Stimulated activated CD4-positive, alpha-beta T cell treated with anti-CD3 and anti-CD28 coated beads, Interleukin-4, amount 100 ng/mL, for 1 hour (primary cell): ENCODE data around the gene MRPL45.
"Not testable (repeated sequence)": the region's sequence is repeated elsewhere in the genome, so short reads cannot be mapped to it uniquely, and the experiment has no call there.

ENCODE experiments used
- DNase-seq: peaks from one replicate; pipeline ENCODE4 v3.0.0-alpha.2; 2020

Gene MRPL45

GRCh38 chr17:38296834-38297517, at the start of gene MRPL45:
MRPL45 (plus strand) TSS chr17:38297168; CDS start chr17:38297184, 16 bp downstream.
- DNase-seq, result peak; percentile 96

DNA sequence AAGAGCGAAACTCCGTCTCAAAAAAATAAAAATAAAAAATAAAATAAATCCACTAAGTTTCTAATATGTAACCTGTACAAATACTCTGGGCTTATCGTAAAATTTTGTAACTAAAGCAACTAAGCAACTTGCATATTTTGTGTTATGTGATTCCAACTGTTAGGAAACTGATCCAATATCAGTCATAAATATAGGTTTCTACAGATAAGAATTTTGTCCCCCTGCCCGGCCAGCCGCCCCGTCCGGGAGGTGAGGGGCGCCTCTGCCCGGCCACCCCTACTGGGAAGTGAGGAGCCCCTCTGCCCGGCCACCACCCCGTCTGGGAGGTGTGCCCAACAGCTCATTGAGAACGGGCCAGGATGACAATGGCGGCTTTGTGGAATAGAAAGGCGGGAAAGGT, 43.8 kb upstream of the MRPL45 start:
- DNase-seq, result not testable (repeated sequence)

GRCh38 chr17:38254357-38254756, 42.6 kb upstream of the MRPL45 start:
- DNase-seq, result not testable (repeated sequence)

DNA sequence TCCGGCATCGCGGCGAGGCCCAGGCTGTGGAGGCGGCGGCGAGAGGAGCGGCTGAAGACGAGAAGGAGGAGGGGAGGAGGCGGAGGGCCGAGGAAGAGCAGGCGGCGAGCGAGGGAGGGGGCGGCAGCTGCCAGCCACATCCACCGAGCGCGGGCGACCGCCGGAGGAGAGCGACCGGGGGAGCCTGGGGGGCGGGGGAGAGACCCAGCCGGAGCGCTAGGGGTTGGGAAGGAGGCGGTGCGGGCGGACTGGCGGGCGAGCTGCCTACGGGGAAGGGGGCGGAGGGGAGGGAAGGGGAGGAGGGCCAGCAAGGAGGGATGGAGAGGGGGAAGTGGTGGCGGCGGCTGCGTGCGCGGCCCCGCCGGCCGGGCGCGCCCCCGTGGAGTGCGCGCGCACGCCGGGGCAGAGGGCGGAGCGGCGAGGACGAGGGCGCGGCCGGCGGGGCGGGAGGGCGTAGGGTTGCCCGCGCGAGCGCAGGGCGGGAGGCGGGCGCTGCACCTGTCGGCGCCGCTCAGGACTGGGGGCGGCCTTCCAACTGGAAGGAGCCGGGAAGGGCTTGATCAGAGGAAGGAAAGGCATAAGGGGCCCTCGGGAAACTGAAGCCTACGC, 39.9 kb upstream of the MRPL45 start:
- peak; percentile 76 for DNase-seq

DNA sequence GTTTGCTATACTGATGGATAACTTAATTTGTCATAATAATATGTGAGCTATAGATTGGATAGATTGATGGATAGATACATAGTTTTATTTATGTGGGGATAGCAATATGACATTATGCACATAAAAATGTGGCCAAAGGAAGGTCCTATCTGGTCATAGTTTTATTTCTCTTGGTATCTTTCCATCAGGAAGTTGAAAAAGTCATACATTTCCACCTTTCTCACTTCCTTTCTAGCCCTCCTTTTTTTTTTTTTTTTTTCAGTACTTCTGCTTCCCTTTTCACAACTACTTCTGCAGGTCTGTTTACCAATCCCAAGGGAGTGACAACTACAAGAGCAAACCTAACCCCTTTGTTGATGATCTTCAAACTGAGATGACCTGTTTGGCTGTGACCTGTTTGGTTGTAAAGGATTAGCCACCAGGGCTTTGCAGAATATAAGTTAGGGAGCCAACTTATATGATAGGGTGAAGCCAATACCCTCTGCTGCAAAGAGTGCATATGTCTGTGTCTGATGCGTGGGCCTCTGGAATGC, 30.9 kb upstream of the MRPL45 start:
- DNase-seq, result not testable (repeated sequence)

DNA sequence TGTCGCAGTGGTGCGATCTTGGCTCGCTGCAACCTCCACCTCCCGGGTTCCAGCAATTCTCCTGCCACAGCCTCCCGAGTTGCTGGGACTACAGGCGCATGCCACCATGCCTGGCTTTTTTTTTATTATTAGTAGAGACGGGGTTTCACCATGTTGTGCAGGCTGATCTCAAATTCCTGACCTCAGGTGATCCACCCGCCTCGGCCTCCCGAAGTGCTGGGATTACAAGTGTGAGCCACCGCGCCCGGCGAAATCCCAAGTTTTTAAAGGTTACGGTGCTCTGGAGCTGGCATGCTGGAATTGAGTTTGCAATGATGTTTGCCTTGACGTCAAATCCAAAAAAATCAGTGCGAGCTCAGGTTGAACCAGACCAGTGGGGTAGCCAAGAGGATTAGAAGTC, 30.4 kb upstream of the MRPL45 start:
- DNase-seq, result not testable (repeated sequence)

GRCh38 chr17:38268138-38268537, 28.8 kb upstream of the MRPL45 start:
- not testable (repeated sequence) for DNase-seq

GRCh38 chr17:38269045-38269444, 27.9 kb upstream of the MRPL45 start:
- DNase-seq, result not testable (repeated sequence)

- not testable (repeated sequence) for DNase-seq
These were observed 27.4 kb upstream of the MRPL45 start for GRCh38 chr17:38269552-38269951.

- DNase-seq, result not testable (repeated sequence)
These were observed 11.0 kb upstream of the MRPL45 start for GRCh38 chr17:38285994-38286393.

DNA sequence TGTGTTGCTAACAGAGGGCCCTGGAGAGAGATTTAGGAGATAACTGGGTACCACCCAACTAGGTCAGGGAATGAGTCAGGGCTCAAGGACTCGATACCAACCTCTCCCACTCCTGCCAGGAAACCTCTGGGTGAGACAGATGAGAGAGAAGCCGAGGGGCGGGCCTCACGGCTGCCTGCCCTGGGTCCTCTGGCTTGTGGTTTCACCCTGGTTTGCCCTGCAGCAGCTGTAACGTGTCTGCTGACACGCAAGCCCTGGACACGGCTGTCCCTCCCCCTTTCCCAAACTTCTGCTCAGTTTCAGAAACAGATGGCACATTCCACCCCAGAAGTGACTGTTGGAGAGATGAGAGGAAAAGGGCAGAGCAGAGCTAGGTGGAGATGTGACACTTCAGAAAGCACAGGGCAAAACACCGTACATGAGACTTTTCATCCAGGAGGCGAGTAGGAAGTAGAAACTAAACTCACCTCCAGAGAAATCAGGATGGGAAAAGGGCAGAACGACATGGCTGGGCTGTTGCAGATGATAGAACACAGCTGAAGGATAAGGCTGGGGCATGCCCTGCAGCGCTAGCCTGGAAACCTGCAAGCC, 10.4 kb upstream of the MRPL45 start:
- DNase-seq, result not testable (repeated sequence)

DNA sequence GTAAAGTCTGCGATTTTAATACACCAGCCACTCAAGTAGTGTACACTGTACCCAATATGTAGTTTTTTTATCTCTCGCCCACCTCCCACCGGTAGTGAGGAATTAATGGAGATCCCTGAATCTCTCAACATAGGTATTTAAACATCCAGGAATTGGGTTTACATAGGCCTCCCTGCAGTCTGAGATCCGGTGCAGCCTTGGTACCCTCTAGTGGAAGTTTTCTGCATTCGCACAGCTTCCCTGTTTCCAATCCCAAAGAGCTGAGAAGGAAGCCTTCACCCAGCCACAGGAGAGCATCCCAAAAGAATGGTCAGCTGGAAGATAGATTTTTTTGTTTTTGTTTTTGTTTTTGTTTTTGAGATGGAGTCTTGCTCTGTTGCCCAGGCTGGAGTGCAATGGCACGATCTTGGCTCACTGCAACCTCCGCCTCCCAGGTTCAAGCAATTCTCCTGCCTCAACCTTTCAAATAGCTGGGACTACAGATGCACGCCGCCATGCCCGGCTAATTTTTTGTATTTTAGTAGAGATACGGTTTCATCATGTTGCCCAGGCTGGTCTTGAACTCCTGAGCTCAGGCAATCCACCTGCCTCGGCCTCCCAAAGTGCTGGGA, 8.6 kb upstream of the MRPL45 start:
- not testable (repeated sequence) for DNase-seq

- not testable (repeated sequence) for DNase-seq
These were observed 7.2 kb upstream of the MRPL45 start for GRCh38 chr17:38289760-38290159.

- DNase-seq, result not testable (repeated sequence)
These were observed 1.2 kb upstream of the MRPL45 start for GRCh38 chr17:38295602-38296365.

- DNase-seq, result no peak
These were observed 18.5 kb downstream of the MRPL45 start for GRCh38 chr17:38315497-38315896.

DNA sequence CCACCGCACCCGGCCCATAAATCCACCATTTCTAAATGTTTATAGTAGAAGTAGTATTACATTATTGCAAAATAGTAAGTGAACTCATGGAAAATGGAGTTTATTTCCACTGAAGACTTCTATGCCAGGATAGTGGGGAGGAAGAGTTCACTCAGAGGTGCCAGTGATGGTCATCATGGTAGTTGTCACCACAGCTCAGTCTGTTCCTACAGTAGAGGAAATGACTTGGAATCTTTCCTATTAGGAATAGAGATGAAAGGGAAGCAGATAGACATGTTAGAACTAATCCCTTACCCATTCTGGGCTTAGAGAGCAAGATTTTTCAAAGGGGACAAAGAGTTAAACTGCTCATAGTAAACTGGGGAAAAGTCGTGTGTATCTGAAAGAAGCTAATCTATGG, 20.1 kb downstream of the MRPL45 start:
- no peak for DNase-seq

DNA sequence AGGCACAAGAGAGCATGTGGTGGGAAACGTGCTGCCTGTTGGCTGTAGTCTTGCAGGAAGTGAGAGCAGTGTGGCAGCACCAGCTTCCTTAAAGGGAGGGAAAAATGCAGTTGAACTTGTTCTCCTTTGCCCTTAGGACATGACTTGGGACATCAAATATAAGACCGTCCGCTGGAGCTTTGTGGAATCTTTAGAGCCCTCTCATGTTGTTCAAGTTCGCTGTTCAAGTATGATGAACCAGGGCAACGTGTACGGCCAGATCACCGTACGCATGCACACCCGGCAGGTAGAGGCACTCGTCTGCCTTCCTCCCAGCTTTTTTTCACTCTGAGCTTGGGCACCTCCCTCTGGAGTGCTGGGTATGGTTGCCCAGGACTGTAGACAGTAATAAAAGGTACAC, 23.5 kb downstream of the MRPL45 start:
- DNase-seq, result no peak

- peak; percentile 74 for DNase-seq
These were observed 25.3 kb downstream of the MRPL45 start for GRCh38 chr17:38322156-38322779.

DNA sequence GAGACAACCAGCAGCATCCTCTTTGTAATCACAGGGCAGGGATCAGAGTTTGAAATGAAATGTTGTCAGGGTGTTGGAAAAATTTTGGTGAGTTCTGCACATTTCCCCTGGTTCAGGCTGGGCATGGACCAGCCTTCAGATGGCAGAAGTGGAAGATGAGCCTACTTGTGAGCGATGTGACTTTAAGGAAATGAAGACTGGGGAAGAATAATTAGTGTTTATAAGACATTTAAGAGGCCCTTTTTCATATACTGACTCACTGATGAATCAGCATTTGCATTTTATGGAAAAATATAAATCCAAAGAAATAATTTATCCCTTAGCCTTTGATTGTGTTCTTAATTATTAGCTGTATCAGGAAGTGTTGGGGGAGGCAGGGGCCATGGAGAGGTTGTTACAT, 25.9 kb downstream of the MRPL45 start:
- DNase-seq, result no peak

- no peak for DNase-seq
These were observed 27.3 kb downstream of the MRPL45 start for GRCh38 chr17:38324141-38324697.

GRCh38 chr17:38324772-38325171, 27.8 kb downstream of the MRPL45 start:
- DNase-seq, result no peak
